Head of caudate nucleus (tissue), 42 donors: ENCODE data around the gene KLHL18.
A peak's percentile ranks its signal among the peaks of the same experiment; 100 is the strongest.

Experiments
- DNase-seq, 42 donors: peaks; one replicate each; pipeline versions ENCODE4 v3.0.0 to v3.0.0-alpha.2; 2020 to 2021; ENCODE audit warnings: mixed read lengths in 7 of 42
- intact Hi-C: fragments of 100-400 bp; cut with DNase I; formaldehyde crosslinking; loops from one replicate; pipeline ENCODE4 v1.15.0; 2022

The KLHL18 gene

GRCh38 chr3:47378869-47379268 lies 96.1 kb downstream of the KLHL18 start:
- DNase-seq, result no peak
- intact Hi-C loops, result no loop called here

GRCh38 chr3:47379411-47379899 lies 96.7 kb downstream of the KLHL18 start:
- intact Hi-C loops, result no loop called here
- no peak for DNase-seq

- peak in 1 of 42 donors; percentile 6 for DNase-seq
- intact Hi-C loops, result loop anchor here (5.0 to 10.0 kb wide), 3 partner anchors 95 to 218 kb away; partner anchors contain the start of genes KIF9, KLHL18, SCAP and SETD2
Observed at GRCh38 chr3:47380026-47380600, 97.4 kb downstream of the KLHL18 start.

GRCh38 chr3:47380601-47381316 lies 98.0 kb downstream of the KLHL18 start, which contains the start of gene PTPN23:
Gene PTPN23, plus strand, starts transcription at chr3:47381021. Its CDS starts 76 bp downstream, at chr3:47381097.
- DNase-seq, result peak; percentile 93 to 100 (median 98)
- intact Hi-C loops, result loop anchor here (5.0 to 10.0 kb wide), 3 partner anchors 96 to 218 kb away; partner anchors contain the start of genes KIF9, KLHL18, SCAP and SETD2

- DNase-seq, result peak; percentile 30 to 86 (median 71)
- intact Hi-C loops, result loop anchor here (5.0 to 10.0 kb wide), 3 partner anchors 96 to 219 kb away; partner anchors contain the start of genes KIF9, KLHL18, SCAP and SETD2
Observed at GRCh38 chr3:47381317-47382157, 98.8 kb downstream of the KLHL18 start.

GRCh38 chr3:47384425-47384824 lies 101.7 kb downstream of the KLHL18 start:
- DNase-seq, result no peak
- intact Hi-C loops, result loop anchor here (5.0 to 10.0 kb wide), 3 partner anchors 93 to 222 kb away; partner anchors contain the start of genes KIF9, KLHL18, SCAP and SETD2

- intact Hi-C loops, result loop anchor here (10.0 kb wide), 1 partner anchor 100 kb away; the partner anchor contains the start of genes KIF9 and KLHL18
- DNase-seq, result no peak
Observed at GRCh38 chr3:47385007-47385406, 102.3 kb downstream of the KLHL18 start.

GRCh38 chr3:47385796-47386195 lies 103.1 kb downstream of the KLHL18 start:
- no peak for DNase-seq
- intact Hi-C loops, result loop anchor here (10.0 kb wide), 1 partner anchor 101 kb away; the partner anchor contains the start of genes KIF9 and KLHL18

GRCh38 chr3:47392933-47393332 lies 110.2 kb downstream of the KLHL18 start:
- intact Hi-C loops, result no loop called here

GRCh38 chr3:47394140-47394870 lies 111.6 kb downstream of the KLHL18 start:
- no peak for DNase-seq
- intact Hi-C loops, result no loop called here

More at GRCh38 chr3:47392933-47393332, 110.2 kb downstream of the KLHL18 start:
- no peak for DNase-seq

- no peak for DNase-seq
- intact Hi-C loops, result no loop called here
Observed at GRCh38 chr3:47394881-47395280, 112.1 kb downstream of the KLHL18 start.
